A673 (cell line): ENCODE measurements around the gene HPCAL1.

Experiments used
- CTCF ChIP-seq: fragments of 300-800, 200-600 bp; sonication (generic); conservative IDR thresholded peaks from 2 replicates; pipeline ENCODE4 v1.5.1; 2017; ENCODE audit warnings: low read depth, mild to moderate bottlenecking, antibody characterized with exemption, low read length, moderate library complexity, mixed read lengths
- EZH2 ChIP-seq: fragments of 200-600 bp; sonication (generic); IDR thresholded peaks from 2 replicates; pipeline ENCODE4 v1.6.1; 2017; ENCODE audit warnings: borderline replicate concordance, low read depth, mild to moderate bottlenecking, mixed read lengths, antibody characterized with exemption, low read length; ENCODE audit not compliant: poor library complexity, severe bottlenecking

- TF ChIP-seq CTCF (no peak), EZH2 (no peak)
Measured at GRCh38 chr2:10253596-10254372, 48.9 kb upstream of the HPCAL1 start.
